Thyroid gland (tissue), 4 donors: ENCODE measurements around the gene RFX1. TPM values are rescaled to one million over a fixed set of nuclear protein-coding genes. Genes with fewer than 3 reads are reported as not detected.

ENCODE experiments used
- DNase-seq, 2 donors: peaks; one replicate each; pipeline ENCODE4 v3.0.0-alpha.2; 2019
- H3K27ac ChIP-seq, 3 donors: fragments of 200-600 bp; sonication (generic); 1 replicate in 2 of 3; 2 replicates in 1 of 3; pipeline ENCODE4 v1.5.1; 2016 to 2019; ENCODE audit warnings: mild to moderate bottlenecking in 1 of 3, moderate library complexity in 1 of 3
- H3K27me3 ChIP-seq: fragments of 200-600 bp; sonication (generic); one replicate; pipeline ENCODE4 v1.5.1; 2019
- H3K36me3 ChIP-seq, 2 donors: fragments of 200-600 bp; sonication (generic); one replicate each; pipeline ENCODE4 v1.5.1; 2016 to 2019
- H3K4me1 ChIP-seq, 2 donors: fragments of 200-600 bp; sonication (generic); one replicate each; pipeline ENCODE4 v1.5.1; 2017 to 2019
- H3K4me3 ChIP-seq, 3 donors: fragments of 200-600 bp; sonication (generic); replicated peaks in 1 of 3; 1 replicate in 2 of 3; 2 replicates in 1 of 3; pipeline ENCODE4 v1.5.1; 2016; ENCODE audit warnings: mild to moderate bottlenecking in 1 of 3
- H3K9me3 ChIP-seq: fragments of 200-600 bp; sonication (generic); one replicate; pipeline ENCODE4 v1.5.1; 2017
- CTCF ChIP-seq, 6 experiments: fragments of 200-600 bp in 3 of 6; fragments of 450-650 bp in 3 of 6; sonication (generic) in 3 of 6; IDR thresholded peaks; one replicate each; pipeline ENCODE4 v1.5.1; 2016 to 2019; ENCODE audit warnings: antibody characterized with exemption in 6 of 6, mild to moderate bottlenecking in 2 of 6, inconsistent platforms in 1 of 6, moderate library complexity in 1 of 6
- POLR2A ChIP-seq, 2 donors: fragments of 450-650 bp; IDR thresholded peaks; one replicate each; pipeline ENCODE4 v1.6.1; 2017; ENCODE audit warnings: antibody characterized with exemption in 2 of 2, mild to moderate bottlenecking in 2 of 2, moderate library complexity in 1 of 2
- WGBS, 2 donors: methylation state at CpG; one replicate each; pipeline ENCODE4 v1.1.5; 2017; 5-methylcytosine and 5-hydroxymethylcytosine counted together
- intact Hi-C: fragments of 100-400 bp; cut with DNase I; formaldehyde crosslinking; loops from one replicate; pipeline ENCODE4 v1.15.1; 2023
- total RNA-seq, 4 donors: library from RNA; depleted of rRNA; stranded (reverse); fragments of >200 nt; gene quantifications; one replicate each; pipeline ENCODE4 v1.2.3, GENCODE V29; 2016

RFX1 gene
- total RNA-seq, 4 donors from 2014 or later = 4.8 to 9.1 (median 9.1) TPM

- TF ChIP-seq CTCF (IDR thresholded peaks at IDR 0.05) (no peak), POLR2A (IDR thresholded peaks at IDR 0.05) (no peak)
- no peaks in the 10 kb centered on the region for H3K4me1 ChIP-seq
- intact Hi-C loops = no loop called here
- DNase-seq = no peak
- peaks cover 8% of the 10 kb centered on the region for H3K27me3 ChIP-seq
- no peak within 1 kb of the TSS for H3K27ac ChIP-seq
- H3K36me3 ChIP-seq = no peaks in the 10 kb centered on the region
- no peak within 1 kb of the TSS for H3K4me3 ChIP-seq
- 17 to 26% methylated on average over 12 to 14 of the region's 21 CpGs for WGBS, 2 donors
- no peaks in the 10 kb centered on the region for H3K9me3 ChIP-seq
Observed at GRCh38 chr19:13938301-13939064, 67.6 kb downstream of the RFX1 start, which contains the start of gene PODNL1. PODNL1 (minus strand) TSS chr19:13938417; CDS start chr19:13938181, 236 bp downstream.

GRCh38 chr19:13937479-13938300 lies 68.4 kb downstream of the RFX1 start:
- Histone ChIP-seq H3K4me3 (no peak overlapping the region), H3K27me3 (peaks cover 8% of the 10 kb centered on the region)

GRCh38 chr19:13935765-13936510 lies 70.2 kb downstream of the RFX1 start:
- H3K4me1 ChIP-seq = no peaks in the 10 kb centered on the region
- H3K9me3 ChIP-seq = no peaks in the 10 kb centered on the region
- TF ChIP-seq POLR2A (IDR thresholded peaks at IDR 0.05) (no peak), CTCF (IDR thresholded peaks at IDR 0.05) (no peak)
- no peak for DNase-seq
- H3K36me3 ChIP-seq = no peaks in the 10 kb centered on the region
- H3K4me3 ChIP-seq = no peak overlapping the region
- WGBS, 2 donors = 65 to 70% methylated on average over 4 to 16 of the region's 22 CpGs
- H3K27me3 ChIP-seq = peaks cover 8% of the 10 kb centered on the region
- H3K27ac ChIP-seq = no peak overlapping the region
- intact Hi-C loops = no loop called here

More at GRCh38 chr19:13937479-13938300, 68.4 kb downstream of the RFX1 start:
- Histone ChIP-seq H3K27ac (no peak overlapping the region), H3K36me3 (no peaks in the 10 kb centered on the region), H3K4me1 (no peaks in the 10 kb centered on the region), H3K9me3 (no peaks in the 10 kb centered on the region)
- WGBS, 2 donors = 12 to 23% methylated on average over 16 to 17 of the region's 29 CpGs
- TF ChIP-seq POLR2A (IDR thresholded peaks at IDR 0.05) = no peak
- no peak for TF ChIP-seq CTCF (IDR thresholded peaks at IDR 0.05)
- no peak for DNase-seq
- intact Hi-C loops = no loop called here

GRCh38 chr19:13934785-13935109 lies 71.4 kb downstream of the RFX1 start:
- no peaks in the 10 kb centered on the region for H3K4me1 ChIP-seq
- H3K27ac ChIP-seq = no peak overlapping the region
- no peaks in the 10 kb centered on the region for H3K36me3 ChIP-seq
- no peak overlapping the region for H3K4me3 ChIP-seq
- peaks cover 8% of the 10 kb centered on the region for H3K27me3 ChIP-seq
- no peak for DNase-seq
- H3K9me3 ChIP-seq = no peaks in the 10 kb centered on the region
- 94 to 96% methylated on average over 2 of the region's 2 CpGs for WGBS, 2 donors
- intact Hi-C loops = no loop called here
- TF ChIP-seq POLR2A (IDR thresholded peaks at IDR 0.05) (no peak), CTCF (IDR thresholded peaks at IDR 0.05) (no peak)
